ENCODE results near the gene MCTP1.

MCTP1 gene

DNA sequence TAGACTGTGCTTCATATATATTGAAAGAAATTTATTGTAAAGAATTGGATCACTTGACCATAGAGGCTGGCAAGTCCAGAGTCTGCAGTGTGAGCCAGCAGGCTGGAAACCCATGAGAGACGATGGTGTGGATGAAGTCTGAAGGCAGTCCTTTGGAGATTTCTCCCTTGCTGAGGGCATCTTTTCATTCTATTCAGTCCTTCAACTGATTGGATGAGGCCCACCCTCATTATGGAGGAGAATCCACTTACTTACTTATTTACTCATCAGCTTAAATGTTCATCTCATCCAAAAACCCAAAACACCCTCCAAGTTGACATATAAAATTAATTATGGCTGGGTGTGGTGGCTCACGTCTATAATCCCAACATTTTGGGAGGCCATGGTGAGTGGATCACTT, 62.1 kb downstream of the MCTP1 start:
- ChIA-PET POLR2A (ENCODE audit: low non-redundant PET) (no interaction called here), CTCF (no interaction called here)
- H3K27ac ChIP-seq, result no peak overlapping the region
- DNase-seq (ENCODE audit: low spot score), result no peak
- TF ChIP-seq, protein P1, sequence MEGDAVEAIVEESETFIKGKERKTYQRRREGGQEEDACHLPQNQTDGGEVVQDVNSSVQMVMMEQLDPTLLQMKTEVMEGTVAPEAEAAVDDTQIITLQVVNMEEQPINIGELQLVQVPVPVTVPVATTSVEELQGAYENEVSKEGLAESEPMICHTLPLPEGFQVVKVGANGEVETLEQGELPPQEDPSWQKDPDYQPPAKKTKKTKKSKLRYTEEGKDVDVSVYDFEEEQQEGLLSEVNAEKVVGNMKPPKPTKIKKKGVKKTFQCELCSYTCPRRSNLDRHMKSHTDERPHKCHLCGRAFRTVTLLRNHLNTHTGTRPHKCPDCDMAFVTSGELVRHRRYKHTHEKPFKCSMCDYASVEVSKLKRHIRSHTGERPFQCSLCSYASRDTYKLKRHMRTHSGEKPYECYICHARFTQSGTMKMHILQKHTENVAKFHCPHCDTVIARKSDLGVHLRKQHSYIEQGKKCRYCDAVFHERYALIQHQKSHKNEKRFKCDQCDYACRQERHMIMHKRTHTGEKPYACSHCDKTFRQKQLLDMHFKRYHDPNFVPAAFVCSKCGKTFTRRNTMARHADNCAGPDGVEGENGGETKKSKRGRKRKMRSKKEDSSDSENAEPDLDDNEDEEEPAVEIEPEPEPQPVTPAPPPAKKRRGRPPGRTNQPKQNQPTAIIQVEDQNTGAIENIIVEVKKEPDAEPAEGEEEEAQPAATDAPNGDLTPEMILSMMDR (conservative IDR thresholded peaks at IDR 0.05; ENCODE audit: low read depth), result no peak

DNA sequence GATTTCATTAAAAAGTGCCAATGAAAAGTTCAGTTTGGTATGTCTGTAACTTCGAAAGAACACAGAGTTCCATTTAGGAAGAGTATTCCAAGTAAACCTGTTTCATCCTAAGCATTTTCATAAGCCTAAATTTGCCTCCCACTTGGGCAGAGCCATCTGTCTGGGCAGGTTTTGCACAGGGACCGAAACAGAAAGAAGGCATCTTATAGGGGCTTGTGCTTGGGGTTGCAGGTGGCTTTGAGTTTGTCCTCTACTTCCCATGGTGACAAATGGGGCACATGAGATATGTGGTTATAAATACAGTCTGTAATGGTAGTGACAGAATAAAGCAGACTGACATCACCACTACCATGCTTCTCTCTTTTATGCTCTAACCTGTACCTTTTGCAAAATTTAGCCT, 63.7 kb downstream of the MCTP1 start:
- ChIA-PET CTCF (no interaction called here), POLR2A (ENCODE audit: low non-redundant PET) (no interaction called here)
- TF ChIP-seq, protein P1 (conservative IDR thresholded peaks at IDR 0.05; ENCODE audit: low read depth), result no peak
- no peak for DNase-seq (ENCODE audit: low spot score)
- H3K27ac ChIP-seq, result no peak overlapping the region

DNA sequence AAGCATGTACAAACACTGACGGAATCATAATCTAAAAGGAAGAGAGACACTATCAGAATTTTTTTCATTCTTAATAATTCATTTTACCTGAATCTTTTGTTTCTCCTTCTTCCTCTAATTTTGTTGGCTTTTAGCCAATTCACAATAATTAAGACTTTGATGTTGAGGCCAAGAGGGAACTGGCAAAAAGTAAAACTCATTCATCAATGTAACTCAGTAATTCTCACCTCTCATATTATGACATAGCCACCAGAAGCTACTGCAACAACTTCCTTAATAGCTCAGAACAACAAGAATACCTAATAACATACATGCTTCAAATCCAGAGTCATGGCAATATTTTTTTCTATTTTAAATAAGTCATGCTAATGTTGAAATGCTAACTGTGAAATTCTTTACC, 64.5 kb downstream of the MCTP1 start:
- CTCF ChIA-PET, result no interaction called here
- H3K27ac ChIP-seq, result no peak overlapping the region
- DNase-seq (ENCODE audit: low spot score), result no peak
- POLR2A ChIA-PET (ENCODE audit: low non-redundant PET), result no interaction called here
- TF ChIP-seq, protein P1 (conservative IDR thresholded peaks at IDR 0.05; ENCODE audit: low read depth), result no peak

DNA sequence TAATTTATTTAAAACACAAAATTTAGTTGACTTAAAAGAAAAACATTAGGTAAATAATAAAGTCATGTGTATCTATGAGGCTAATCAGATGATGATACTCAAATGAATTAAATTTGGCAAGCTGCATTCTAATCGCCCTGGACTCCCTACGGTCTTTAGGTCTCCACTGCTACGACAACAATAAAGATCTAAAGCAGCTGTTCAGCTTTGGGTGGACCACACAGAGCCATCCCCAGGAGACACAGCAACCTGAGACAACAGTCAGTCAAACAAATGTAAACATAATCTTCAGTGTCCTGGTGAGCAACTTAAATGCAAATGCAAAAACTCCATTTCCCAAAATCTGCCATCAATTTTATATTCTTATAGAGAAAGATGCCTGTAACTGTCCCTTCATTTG, 65.5 kb downstream of the MCTP1 start:
- TF ChIP-seq, protein P1 (conservative IDR thresholded peaks at IDR 0.05; ENCODE audit: low read depth), result no peak
- CTCF ChIA-PET, result no interaction called here
- DNase-seq (ENCODE audit: low spot score), result no peak
- no peak overlapping the region for H3K27ac ChIP-seq
- POLR2A ChIA-PET (ENCODE audit: low non-redundant PET), result no interaction called here

DNA sequence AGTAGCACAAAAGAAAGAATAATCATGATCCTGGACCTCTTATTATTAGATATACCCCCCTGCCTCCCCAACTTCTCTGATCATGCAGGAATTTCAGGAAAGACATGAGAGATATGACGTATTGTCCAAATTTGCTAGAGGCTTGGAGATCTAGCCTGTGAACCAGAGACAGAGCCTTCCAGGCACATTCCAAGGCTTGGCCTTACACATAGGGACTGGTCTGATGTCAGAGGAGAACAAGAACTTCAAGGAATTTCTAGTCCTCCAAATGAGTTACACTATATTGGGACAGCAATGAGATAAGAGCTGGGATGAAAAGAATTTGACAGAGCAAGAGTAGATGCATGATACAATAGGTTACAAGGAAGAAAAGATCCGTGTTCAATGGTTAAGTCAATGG, 67.0 kb downstream of the MCTP1 start:
- TF ChIP-seq, protein P1 (conservative IDR thresholded peaks at IDR 0.05; ENCODE audit: low read depth), result no peak

DNA sequence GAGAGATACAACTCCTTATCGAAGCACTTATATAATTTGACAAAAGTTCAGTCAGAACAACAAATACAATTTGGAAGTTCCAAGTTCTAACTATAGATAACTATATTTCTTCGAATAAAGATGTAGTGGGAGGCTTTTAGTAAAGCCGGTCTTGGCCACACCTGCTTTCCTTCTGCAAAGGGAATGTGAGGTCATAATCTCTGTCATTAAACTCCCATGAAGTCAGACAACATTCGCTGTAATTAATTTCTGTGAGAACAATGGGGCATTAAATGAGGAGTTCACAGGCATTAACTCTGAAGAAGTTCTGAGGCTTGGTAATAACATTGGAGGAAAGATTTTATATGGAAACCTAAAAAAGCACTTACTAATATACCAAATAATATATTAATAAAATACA, 67.5 kb downstream of the MCTP1 start:
- no peak for DNase-seq (ENCODE audit: low spot score)
- TF ChIP-seq, protein P1 (conservative IDR thresholded peaks at IDR 0.05; ENCODE audit: low read depth), result no peak
- ChIA-PET CTCF (no interaction called here), POLR2A (ENCODE audit: low non-redundant PET) (no interaction called here)
- no peak overlapping the region for H3K27ac ChIP-seq

More for the DNA sequence above, 67.0 kb downstream of the MCTP1 start:
- CTCF ChIA-PET, result no interaction called here
- no peak for DNase-seq (ENCODE audit: low spot score)
- POLR2A ChIA-PET (ENCODE audit: low non-redundant PET), result no interaction called here
- no peak overlapping the region for H3K27ac ChIP-seq

All from RWPE1 (cell line).